Stimulated activated CD4-positive, alpha-beta T cell treated with anti-CD3 and anti-CD28 coated beads, Interleukin-12 subunit alpha, Interleukin-12 subunit beta, amount 100 ng/mL, for 4 hours (primary cell): Measurements from ENCODE around the gene TOR4A.
"Not testable (repeated sequence)": the region's sequence is repeated elsewhere in the genome, so short reads cannot be mapped to it uniquely, and the experiment has no call there.

ENCODE experiments used
- DNase-seq: peaks from one replicate; pipeline ENCODE4 v3.0.0-alpha.2; 2020

TOR4A gene

DNA sequence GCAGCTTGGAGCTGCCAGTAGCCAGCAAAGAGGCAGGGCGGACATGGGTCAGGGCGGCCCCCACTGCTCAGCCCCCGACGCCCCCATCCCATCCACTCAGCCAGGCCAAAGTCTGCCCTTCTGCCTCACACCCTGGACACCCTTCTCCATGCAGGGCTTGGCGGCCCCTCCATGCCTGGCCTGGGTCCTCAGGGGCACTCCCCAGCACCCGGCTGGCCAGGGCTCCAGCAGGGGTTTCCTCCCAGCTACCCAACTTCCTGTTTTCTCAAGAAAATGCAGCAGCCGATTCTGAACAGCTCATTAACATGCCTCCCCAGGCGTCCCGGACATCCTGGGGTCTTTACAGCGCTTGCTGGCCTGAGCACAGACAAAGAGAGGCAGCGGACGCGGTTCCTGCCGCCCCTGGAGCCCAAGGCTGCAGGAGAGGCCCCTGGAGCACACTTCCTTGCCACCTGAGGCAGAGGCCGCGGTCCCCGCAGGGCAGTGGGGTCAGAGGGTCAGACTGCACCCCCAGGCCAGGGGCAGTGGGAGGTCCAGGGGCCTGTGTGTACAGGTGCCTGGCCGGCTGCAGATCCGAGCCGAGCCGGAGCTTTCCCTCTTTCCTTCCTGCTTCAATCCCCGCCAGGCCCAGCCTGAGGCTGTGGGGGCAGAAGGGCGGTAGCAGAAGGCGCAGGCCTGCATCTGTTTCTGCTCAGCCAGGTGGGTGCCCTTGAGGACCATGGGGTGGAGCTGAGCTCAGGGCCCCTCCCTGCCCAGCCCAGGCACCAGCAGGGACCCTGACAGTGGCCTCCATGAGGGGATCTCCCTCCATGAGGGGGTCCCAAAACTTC is 43.2 kb downstream of the TOR4A start:
- DNase-seq = no peak

DNA sequence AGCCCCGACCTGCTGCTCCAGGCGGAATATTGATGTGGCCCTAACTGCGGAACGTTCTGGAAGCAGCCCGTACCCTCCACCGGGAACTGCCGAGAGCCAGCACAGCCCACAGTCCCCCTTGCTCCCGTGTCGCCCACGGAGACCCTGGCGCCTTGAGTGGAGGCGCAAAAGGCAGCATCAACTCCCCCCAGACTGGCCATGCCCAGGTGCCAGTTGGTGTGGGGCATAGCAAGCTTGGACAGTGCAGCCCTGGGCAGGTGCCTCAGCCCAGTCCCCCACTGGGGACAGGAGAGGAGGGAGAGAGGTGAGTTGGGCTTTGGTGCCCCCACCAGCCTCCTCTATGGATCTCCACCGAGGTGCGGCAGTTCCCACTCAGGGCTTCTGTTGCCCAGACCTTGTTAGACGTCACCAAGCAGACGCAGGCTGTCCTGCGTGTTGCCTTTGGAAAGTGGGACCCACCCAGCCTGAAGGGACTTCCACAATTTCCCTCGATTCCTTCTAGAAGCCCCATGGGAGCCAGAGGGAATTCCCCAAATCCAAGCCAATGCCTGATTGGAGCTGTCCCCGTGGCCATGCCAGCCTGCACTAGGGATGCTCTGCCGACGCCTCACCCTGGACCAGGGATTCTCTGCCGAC is 44.3 kb downstream of the TOR4A start:
- no peak for DNase-seq

DNA sequence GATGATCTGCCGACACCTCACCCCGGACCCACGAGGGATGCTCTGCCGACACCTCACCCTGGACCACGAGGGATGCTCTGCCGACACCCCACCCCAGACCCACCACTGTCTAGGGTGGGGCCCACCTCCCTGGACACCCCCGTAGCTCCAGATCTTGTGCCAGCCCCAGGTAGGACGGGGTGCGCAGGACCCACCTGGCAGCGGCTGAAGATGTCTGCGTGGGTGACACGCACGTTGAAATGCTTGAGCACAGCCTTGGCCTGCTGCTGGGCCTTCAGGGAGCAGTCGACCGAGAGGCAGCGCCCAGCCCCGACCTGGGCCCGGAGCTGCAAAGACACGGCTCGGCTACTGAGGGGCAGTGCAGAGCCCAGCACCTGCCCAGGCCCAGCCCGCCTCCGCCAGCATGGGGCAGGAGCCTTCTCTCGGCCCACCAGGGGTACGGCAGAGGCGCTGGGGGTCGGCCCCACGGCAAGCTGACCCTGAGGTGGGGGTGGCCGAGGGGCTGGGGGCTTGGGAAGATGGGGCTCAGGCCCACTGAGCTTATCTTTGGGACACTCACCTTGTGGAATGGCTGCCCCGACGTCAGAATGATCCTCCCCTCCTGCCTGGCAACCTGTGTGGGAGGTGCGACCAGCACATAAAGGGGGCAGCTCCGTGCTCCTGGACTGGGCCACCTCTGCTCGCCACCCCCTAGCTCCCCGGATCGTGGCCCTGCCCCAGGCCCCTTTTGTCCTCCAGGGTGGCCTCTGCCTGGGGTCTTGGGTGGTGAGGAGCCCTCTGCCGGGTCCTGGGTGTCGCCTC is 46.2 kb downstream of the TOR4A start:
- no peak for DNase-seq

DNA sequence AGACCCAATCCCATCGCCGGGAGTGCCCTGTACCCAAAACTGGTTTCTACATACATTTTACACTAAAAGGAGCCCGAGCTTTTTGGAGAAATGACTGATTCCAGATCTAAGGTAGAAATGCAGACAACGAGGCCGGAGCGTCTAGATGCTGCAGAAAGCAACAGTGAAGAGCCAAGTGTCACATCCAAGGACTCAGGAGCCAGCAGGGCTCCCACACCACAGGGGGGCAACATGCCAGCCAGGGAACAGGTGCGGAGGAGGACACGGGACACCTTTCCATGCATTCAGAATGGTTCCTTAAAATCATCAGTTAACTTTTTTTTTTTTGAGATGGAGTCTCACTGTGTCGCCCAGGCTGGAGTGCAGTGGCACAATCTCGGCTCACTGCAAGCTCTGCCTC is 47.6 kb downstream of the TOR4A start:
- no peak for DNase-seq

DNA sequence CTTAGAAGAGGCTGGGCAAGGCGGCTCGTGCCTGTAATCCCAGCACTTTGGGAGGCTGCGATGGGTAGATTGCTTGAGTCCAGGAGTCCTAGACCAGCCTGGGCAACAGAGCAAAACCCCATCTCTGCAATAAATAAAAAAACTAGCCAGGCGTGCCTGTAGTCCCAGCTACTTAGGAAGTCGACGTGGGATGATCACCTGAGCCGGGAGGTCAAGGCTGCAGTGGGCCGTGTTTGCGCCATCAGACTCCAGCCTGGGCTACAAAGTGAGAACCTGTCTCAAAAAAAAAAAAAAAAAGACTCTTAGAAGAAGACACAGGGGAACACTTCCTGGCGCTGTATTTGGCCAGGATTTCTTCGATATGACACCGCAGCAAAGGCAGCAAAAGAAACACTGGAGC is 48.3 kb downstream of the TOR4A start:
- DNase-seq = no peak

DNA sequence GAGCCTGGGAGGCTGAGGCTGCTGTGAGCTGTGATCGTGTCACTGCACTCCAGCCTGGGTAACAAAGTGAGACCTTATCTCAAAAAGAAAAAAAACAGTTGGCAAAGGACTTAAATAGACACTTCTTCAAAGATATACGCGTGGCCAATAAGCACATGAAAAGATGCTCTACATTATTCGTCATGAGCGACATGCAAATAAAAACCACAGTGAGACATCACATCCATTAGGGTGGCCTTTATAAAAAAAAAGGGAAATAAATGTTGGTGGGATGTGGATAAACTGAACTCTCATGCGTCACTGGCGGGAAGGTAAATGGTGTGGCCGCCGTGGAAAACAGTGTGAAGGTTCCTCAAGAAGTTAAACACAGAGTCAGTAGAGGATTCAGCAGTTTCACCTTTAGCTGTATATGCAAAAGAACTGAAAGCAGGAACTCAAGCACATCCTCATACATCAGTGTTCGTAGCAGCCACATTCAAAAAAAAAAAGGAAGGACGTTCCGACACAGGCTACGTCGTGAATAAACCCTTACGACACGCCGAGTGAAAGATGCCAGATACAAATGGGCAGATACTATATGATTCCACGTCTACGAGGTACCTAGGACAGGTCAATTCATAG is 49.0 kb downstream of the TOR4A start:
- no peak for DNase-seq

DNA sequence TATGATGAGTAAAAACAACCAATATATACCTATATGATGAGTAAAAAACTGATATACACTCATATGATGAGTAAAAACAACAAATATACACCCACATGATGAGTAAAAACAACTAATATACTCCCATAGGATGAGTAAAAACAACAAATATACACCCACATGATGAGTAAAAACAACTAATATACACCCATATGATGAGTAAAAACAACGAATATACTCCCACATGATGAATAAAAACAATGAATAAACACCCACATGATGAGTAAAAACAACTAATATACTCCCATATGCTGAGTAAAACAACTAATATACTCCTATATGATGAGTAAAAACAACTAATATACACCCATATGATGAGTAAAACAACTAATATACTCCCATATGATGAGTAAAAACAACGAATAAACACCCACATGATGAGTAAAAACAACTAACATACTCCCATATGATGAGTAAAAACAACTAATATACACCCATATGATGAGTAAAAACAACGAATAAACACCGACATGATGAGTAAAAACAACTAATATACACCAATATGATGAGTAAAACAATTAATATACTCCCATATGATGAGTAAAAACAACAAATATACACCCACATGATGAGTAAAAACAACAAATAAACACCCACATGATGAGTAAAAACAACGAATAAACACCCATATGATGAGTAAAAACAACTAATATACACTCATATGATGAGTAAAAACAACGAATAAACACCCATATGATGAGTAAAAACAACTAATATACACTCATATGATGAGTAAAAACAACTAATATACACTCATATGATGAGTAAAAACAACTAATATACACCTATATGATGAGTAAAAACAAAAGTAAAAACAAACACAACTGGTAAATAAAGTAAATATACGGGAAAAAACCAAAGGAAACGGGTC is 50.4 kb downstream of the TOR4A start:
- not testable (repeated sequence) for DNase-seq

DNA sequence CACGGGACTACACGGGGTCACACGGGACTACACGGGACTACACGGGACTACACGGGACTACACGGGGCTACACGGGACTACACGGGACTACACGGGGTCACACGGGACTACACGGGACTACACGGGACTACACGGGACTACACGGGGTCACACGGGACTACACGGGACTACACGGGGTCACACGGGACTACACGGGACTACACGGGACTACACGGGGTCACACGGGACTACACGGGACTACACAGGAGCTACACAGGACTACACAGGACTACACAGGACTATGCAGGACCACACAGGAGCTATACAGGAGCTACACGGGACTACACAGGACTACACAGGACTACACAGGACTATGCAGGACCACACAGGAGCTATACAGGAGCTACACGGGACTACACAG is 52.1 kb downstream of the TOR4A start:
- not testable (repeated sequence) for DNase-seq

DNA sequence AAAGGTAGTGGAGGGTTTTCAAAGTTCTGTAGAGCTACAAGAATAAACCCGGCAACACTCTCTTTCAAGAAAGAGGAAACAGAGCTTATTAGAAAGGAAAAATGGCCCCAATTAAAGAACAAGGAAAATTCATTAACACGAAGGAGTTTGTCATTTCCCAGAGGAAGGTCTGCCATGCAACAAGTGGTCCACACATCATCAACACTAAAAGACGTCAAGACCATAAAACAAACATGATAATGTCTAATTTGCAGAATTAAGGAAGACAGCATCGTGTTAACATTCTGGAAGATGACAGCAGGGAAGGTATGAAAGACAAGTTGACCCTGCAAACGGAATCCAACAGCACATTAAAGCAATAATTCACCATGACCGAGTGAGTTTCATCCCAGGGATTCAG is 53.2 kb downstream of the TOR4A start:
- no peak for DNase-seq

DNA sequence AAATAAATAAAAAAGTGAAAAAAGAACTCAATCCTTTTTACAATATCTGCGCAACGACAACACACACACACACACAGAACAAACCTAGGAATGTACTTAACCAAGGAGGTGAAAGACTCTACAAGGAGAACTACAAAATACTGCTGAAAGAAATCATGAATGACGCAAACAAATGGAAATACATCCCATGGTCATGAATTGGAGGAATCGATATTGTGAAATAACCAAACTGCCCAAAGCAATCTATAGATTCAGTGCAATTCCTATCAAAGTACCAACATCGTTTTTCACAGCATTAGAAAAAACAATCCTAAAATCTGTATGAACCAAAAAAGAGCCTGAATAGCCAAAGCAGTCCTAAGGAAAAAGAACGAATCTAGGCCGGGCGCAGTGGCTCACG is 54.4 kb downstream of the TOR4A start:
- DNase-seq = no peak
